ENCODE measurements around the gene KRT83. TPM values are rescaled to one million over a fixed set of nuclear protein-coding genes. Genes with fewer than 3 reads are reported as not detected.

The KRT83 gene
- polyA plus RNA-seq, 2 of the 4 experiments (the other 2 are of a cell fraction) = 20.4 to 44.8 TPM

DNA sequence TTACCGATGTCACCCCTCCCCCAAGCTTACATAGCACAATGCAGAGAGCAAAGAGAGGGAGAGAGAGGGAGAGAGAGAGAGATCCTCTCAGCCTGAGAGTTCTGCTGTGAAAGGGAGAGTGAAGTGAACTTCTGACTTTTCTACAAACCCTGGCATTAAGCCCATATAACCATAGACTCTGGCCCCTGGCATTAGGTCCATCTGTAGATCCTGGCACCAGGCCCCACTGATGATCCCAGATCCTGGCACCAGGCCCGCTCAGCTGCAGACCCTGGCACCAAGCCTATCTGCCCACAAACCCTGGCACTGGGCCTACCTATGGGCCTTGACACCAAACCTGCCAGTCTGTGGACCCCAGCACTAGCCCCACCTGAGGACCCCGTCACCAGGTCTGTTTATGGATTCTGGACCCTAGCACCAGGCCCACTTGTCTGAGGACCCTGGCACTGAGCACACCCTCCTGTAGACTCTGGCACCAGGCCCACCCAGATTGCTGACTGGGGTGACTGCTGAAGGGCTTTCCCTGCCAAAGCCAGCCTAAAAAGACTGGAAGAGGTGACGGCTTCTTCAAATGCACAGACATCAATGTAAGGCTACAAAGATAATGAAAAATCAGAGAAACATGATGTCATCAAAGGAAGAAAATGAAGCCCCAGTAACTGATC lies 14.5 kb upstream of the KRT83 start:
- no peak for TF ChIP-seq JUN (IDR thresholded peaks at IDR 0.05)
- no peak for TF ChIP-seq NPAS2 (CRISPR knock-in tag; IDR thresholded peaks at IDR 0.05; ENCODE audit: borderline replicate concordance)
- TF ChIP-seq EP300 (IDR thresholded peaks at IDR 0.05) = 0 out of 5 replicates have a peak, but pooled peaks of 1 of the 2 experiments have one; percentile 26
- TF ChIP-seq, protein P1, sequence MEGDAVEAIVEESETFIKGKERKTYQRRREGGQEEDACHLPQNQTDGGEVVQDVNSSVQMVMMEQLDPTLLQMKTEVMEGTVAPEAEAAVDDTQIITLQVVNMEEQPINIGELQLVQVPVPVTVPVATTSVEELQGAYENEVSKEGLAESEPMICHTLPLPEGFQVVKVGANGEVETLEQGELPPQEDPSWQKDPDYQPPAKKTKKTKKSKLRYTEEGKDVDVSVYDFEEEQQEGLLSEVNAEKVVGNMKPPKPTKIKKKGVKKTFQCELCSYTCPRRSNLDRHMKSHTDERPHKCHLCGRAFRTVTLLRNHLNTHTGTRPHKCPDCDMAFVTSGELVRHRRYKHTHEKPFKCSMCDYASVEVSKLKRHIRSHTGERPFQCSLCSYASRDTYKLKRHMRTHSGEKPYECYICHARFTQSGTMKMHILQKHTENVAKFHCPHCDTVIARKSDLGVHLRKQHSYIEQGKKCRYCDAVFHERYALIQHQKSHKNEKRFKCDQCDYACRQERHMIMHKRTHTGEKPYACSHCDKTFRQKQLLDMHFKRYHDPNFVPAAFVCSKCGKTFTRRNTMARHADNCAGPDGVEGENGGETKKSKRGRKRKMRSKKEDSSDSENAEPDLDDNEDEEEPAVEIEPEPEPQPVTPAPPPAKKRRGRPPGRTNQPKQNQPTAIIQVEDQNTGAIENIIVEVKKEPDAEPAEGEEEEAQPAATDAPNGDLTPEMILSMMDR (IDR thresholded peaks at IDR 0.05) = no peak
- TF ChIP-seq, protein P2, sequence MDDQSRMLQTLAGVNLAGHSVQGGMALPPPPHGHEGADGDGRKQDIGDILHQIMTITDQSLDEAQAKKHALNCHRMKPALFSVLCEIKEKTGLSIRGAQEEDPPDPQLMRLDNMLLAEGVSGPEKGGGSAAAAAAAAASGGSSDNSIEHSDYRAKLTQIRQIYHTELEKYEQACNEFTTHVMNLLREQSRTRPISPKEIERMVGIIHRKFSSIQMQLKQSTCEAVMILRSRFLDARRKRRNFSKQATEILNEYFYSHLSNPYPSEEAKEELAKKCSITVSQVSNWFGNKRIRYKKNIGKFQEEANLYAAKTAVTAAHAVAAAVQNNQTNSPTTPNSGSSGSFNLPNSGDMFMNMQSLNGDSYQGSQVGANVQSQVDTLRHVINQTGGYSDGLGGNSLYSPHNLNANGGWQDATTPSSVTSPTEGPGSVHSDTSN (IDR thresholded peaks at IDR 0.05) = no peak
- peak; percentile 38; the same call in 1 of the 2 replicates for TF ChIP-seq GATA3 (IDR thresholded peaks at IDR 0.05; ENCODE audit: borderline replicate concordance)
- TF ChIP-seq POLR2AphosphoS2 (conservative IDR thresholded peaks at IDR 0.05; ENCODE audit: low read length) = no peak
- TF ChIP-seq RNF2 (IDR thresholded peaks at IDR 0.05; ENCODE audit: borderline replicate concordance, low read depth) = no peak
- TF ChIP-seq, protein P3, sequence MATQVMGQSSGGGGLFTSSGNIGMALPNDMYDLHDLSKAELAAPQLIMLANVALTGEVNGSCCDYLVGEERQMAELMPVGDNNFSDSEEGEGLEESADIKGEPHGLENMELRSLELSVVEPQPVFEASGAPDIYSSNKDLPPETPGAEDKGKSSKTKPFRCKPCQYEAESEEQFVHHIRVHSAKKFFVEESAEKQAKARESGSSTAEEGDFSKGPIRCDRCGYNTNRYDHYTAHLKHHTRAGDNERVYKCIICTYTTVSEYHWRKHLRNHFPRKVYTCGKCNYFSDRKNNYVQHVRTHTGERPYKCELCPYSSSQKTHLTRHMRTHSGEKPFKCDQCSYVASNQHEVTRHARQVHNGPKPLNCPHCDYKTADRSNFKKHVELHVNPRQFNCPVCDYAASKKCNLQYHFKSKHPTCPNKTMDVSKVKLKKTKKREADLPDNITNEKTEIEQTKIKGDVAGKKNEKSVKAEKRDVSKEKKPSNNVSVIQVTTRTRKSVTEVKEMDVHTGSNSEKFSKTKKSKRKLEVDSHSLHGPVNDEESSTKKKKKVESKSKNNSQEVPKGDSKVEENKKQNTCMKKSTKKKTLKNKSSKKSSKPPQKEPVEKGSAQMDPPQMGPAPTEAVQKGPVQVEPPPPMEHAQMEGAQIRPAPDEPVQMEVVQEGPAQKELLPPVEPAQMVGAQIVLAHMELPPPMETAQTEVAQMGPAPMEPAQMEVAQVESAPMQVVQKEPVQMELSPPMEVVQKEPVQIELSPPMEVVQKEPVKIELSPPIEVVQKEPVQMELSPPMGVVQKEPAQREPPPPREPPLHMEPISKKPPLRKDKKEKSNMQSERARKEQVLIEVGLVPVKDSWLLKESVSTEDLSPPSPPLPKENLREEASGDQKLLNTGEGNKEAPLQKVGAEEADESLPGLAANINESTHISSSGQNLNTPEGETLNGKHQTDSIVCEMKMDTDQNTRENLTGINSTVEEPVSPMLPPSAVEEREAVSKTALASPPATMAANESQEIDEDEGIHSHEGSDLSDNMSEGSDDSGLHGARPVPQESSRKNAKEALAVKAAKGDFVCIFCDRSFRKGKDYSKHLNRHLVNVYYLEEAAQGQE (IDR thresholded peaks at IDR 0.05) = no peak
- no peak for TF ChIP-seq BHLHE40 (IDR thresholded peaks at IDR 0.05; ENCODE audit: low read depth, low read length)
- H3K4me1 ChIP-seq = peaks cover 21% of the 10 kb centered on the region
- 83% methylated on average over 4 of the region's 4 CpGs for WGBS (ENCODE audit: missing lambda C conversion rate)
- H3K4me2 ChIP-seq = peak overlapping the region; percentile 8; the same call in 1 of the 3 replicates
- no peaks in the 10 kb centered on the region; the same call in 2 of the 3 replicates for H3K9me3 ChIP-seq
- FAIRE-seq (no peak), DNase-seq (ENCODE audit: low read depth in 1 of 2, low spot score in 1 of 2) (peak in 1 of 2 experiments; percentile 50), ATAC-seq (peak; percentile 20 to 26; a peak in 3 of 6 replicates)
- H3K4me3 ChIP-seq = no peak overlapping the region
- ChIA-PET POLR2A (interaction anchor here (1.2 kb wide), 1 partner anchor 57 kb away, joined by 3 read pairs; no protein-coding TSS in a partner anchor), CTCF (interaction anchor here (1.5 to 3.0 kb wide), 5 partner anchors 9 to 544 kb away, joined by 3 to 27 read pairs (median 5); no protein-coding TSS in a partner anchor)
- peak overlapping the region; percentile 35 to 65; a peak in 4 of 6 replicates for H3K27ac ChIP-seq

DNA sequence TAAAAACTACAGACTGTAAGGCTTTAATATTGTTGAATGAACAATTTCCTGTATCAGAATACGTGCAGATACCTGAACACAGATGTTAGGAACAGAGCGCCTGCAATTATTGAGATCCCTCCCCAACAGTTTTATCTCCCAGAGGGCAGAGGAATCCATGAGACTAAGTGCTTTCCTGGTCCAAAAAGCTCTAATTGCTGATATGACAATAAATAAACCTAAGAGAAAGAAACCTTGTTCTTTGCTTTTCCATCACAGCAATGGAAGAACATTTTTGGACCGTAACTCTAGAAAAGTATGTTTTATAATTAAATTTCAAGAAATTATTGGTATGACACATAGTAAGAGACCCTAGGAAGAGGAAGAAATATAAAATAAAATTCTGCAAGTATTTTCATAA lies 13.0 kb upstream of the KRT83 start:
- CTCF ChIA-PET = interaction anchor here (1.0 to 8.6 kb wide), 10 partner anchors 12 to 545 kb away, joined by 3 to 58 read pairs (median 4); no protein-coding TSS in a partner anchor
- DNase-seq (ENCODE audit: low read depth in 1 of 2, low spot score in 1 of 2) (no peak), FAIRE-seq (no peak), ATAC-seq (no peak)
- Histone ChIP-seq H3K27ac (no peak overlapping the region), H3K4me3 (no peak overlapping the region), H3K4me1 (peaks cover 21% of the 10 kb centered on the region), H3K4me2 (no peak overlapping the region), H3K9me3 (no peaks in the 10 kb centered on the region; the same call in 2 of the 3 replicates)
- WGBS (ENCODE audit: missing lambda C conversion rate) = 94% methylated on average over 3 of the region's 3 CpGs
- POLR2A ChIA-PET = no interaction called here
- TF ChIP-seq, protein P1 (IDR thresholded peaks at IDR 0.05) = no peak
- no peak for TF ChIP-seq PHF8 (IDR thresholded peaks at IDR 0.05; ENCODE audit: borderline replicate concordance, low read depth)
- peak; percentile 91 for TF ChIP-seq MAFK (IDR thresholded peaks at IDR 0.05; ENCODE audit: partially characterized antibody)
